HEK293 (cell line): ENCODE results near the gene PRICKLE3.
"Not testable (repeated sequence)": the region's sequence is repeated elsewhere in the genome, so short reads cannot be mapped to it uniquely, and the experiment has no call there.

ENCODE experiments used
- CTCF ChIA-PET: fragments of 350-600 bp; formaldehyde crosslinking; extraction: SDS; loops from one replicate; lab custom pipeline; 2021; ENCODE audit warnings: antibody characterized with exemption; lab: Yijun Ruan, JAX
- POLR2A ChIA-PET: fragments of 300-600 bp; formaldehyde crosslinking; extraction: SDS; loops from one replicate; lab custom pipeline; 2020; ENCODE audit warnings: antibody characterized with exemption, inconsistent platforms; lab: Yijun Ruan, JAX
- H3K27ac ChIP-seq: fragments of 200-500 bp; sonication (Bioruptor generic); 2 replicates; pipeline ENCODE4 v1.5.1; 2014; ENCODE audit warnings: low read depth, low read length, control low read depth, inconsistent platforms; ENCODE audit errors: extremely low read depth
- H3K36me3 ChIP-seq, 2 experiments: fragments of 200-500 bp in 1 of 2; sonication (Bioruptor generic) in 1 of 2; 1 replicate in 1 of 2; 2 replicates in 1 of 2; pipeline ENCODE4 v1.5.1; 2014 to 2017; ENCODE audit warnings: inconsistent platforms in 2 of 2, low read length in 2 of 2; ENCODE audit not compliant: control insufficient read depth in 2 of 2, insufficient read depth in 1 of 2
- H3K4me1 ChIP-seq: fragments of 200-500 bp; sonication (Bioruptor generic); 2 replicates; pipeline ENCODE4 v1.5.1; 2014; ENCODE audit warnings: mild to moderate bottlenecking, low read length, inconsistent platforms; ENCODE audit not compliant: control insufficient read depth, insufficient read depth
- H3K4me3 ChIP-seq: 2 replicates; pipeline ENCODE4 v1.5.1; 2011; ENCODE audit warnings: low read depth, mild to moderate bottlenecking, control low read depth, low read length, moderate library complexity
- H3K9me3 ChIP-seq: fragments of 200-500 bp; sonication (Bioruptor generic); 2 replicates; pipeline ENCODE4 v1.5.1; 2014; ENCODE audit warnings: low read depth, low read length, inconsistent platforms; ENCODE audit not compliant: control insufficient read depth, insufficient read depth
- EGR2 ChIP-seq: fragments of 450-650 bp; formaldehyde crosslinking; IDR thresholded peaks from 2 replicates; pipeline ENCODE4 v1.5.1; 2016; ENCODE audit warnings: low read depth, missing biosample characterization, missing genetic modification characterization
- KLF10 ChIP-seq: fragments of 450-650 bp; IDR thresholded peaks from 2 replicates; pipeline ENCODE4 v1.5.1; 2018; ENCODE audit warnings: missing biosample characterization, mild to moderate bottlenecking, missing genetic modification characterization
- KLF9 ChIP-seq: fragments of 450-650 bp; formaldehyde crosslinking; IDR thresholded peaks from 2 replicates; pipeline ENCODE4 v1.5.1; 2016; ENCODE audit warnings: missing biosample characterization, missing genetic modification characterization, low read depth
- PRDM4 ChIP-seq: fragments of 450-650 bp; formaldehyde crosslinking; IDR thresholded peaks from 2 replicates; pipeline ENCODE4 v1.5.1; 2017; ENCODE audit warnings: missing biosample characterization, missing genetic modification characterization
- PRDM6 ChIP-seq: fragments of 450-650 bp; formaldehyde crosslinking; IDR thresholded peaks from 2 replicates; pipeline ENCODE4 v1.5.1; 2017; ENCODE audit warnings: missing biosample characterization, missing genetic modification characterization
- REST ChIP-seq: fragments of 450-650 bp; formaldehyde crosslinking; IDR thresholded peaks from 2 replicates; pipeline ENCODE4 v1.5.1; 2016; ENCODE audit warnings: missing biosample characterization, missing genetic modification characterization
- TRIM28 ChIP-seq: IDR thresholded peaks from 2 replicates; pipeline ENCODE4 v1.6.1; 2011; ENCODE audit warnings: low read length, control low read depth, borderline replicate concordance
- ZBTB6 ChIP-seq: fragments of 450-650 bp; formaldehyde crosslinking; IDR thresholded peaks from 2 replicates; pipeline ENCODE4 v1.5.1; 2017; ENCODE audit warnings: missing biosample characterization, missing genetic modification characterization
- ZNF18 ChIP-seq: fragments of 450-650 bp; formaldehyde crosslinking; IDR thresholded peaks from 2 replicates; pipeline ENCODE4 v1.5.1; 2016; ENCODE audit warnings: missing biosample characterization, missing genetic modification characterization
- ZNF223 ChIP-seq: fragments of 450-650 bp; formaldehyde crosslinking; IDR thresholded peaks from 2 replicates; pipeline ENCODE4 v1.5.1; 2016; ENCODE audit warnings: missing biosample characterization, missing genetic modification characterization
- ZNF280C ChIP-seq: fragments of 450-650 bp; formaldehyde crosslinking; IDR thresholded peaks from 2 replicates; pipeline ENCODE4 v1.5.1; 2016; ENCODE audit warnings: missing biosample characterization, missing genetic modification characterization
- ZNF366 ChIP-seq: fragments of 450-650 bp; formaldehyde crosslinking; conservative IDR thresholded peaks from 2 replicates; pipeline ENCODE4 v1.5.1; 2016; ENCODE audit warnings: missing biosample characterization, missing genetic modification characterization
- ZNF555 ChIP-seq: fragments of 450-650 bp; formaldehyde crosslinking; conservative IDR thresholded peaks from 2 replicates; pipeline ENCODE4 v1.5.1; 2017; ENCODE audit warnings: missing biosample characterization, mild to moderate bottlenecking, missing genetic modification characterization, inconsistent platforms
- ZNF580 ChIP-seq: fragments of 450-650 bp; formaldehyde crosslinking; IDR thresholded peaks from 2 replicates; pipeline ENCODE4 v1.5.1; 2016; ENCODE audit warnings: missing biosample characterization, missing genetic modification characterization
- ZNF596 ChIP-seq: fragments of 450-650 bp; IDR thresholded peaks from 2 replicates; pipeline ENCODE4 v1.5.0; 2018; ENCODE audit warnings: missing biosample characterization, mild to moderate bottlenecking, missing genetic modification characterization, moderate library complexity
- ZNF600 ChIP-seq: fragments of 450-650 bp; formaldehyde crosslinking; IDR thresholded peaks from 2 replicates; pipeline ENCODE4 v1.5.1; 2016; ENCODE audit warnings: missing biosample characterization, missing genetic modification characterization
- ZNF626 ChIP-seq: fragments of 450-650 bp; sonication (Bioruptor Pico); formaldehyde crosslinking; IDR thresholded peaks from 2 replicates; pipeline ENCODE4 v1.5.1; 2018; ENCODE audit warnings: missing biosample characterization, missing genetic modification characterization, inconsistent platforms
- ZNF704 ChIP-seq: fragments of 450-650 bp; formaldehyde crosslinking; IDR thresholded peaks from 2 replicates; pipeline ENCODE4 v1.5.1; 2016; ENCODE audit warnings: missing biosample characterization, missing genetic modification characterization
- ZNF776 ChIP-seq: fragments of 450-650 bp; formaldehyde crosslinking; IDR thresholded peaks from 2 replicates; pipeline ENCODE4 v1.5.0; 2017; ENCODE audit warnings: missing biosample characterization, missing genetic modification characterization, borderline replicate concordance
- ZSCAN5A ChIP-seq: fragments of 450-650 bp; formaldehyde crosslinking; IDR thresholded peaks from 2 replicates; pipeline ENCODE4 v1.5.1; 2016; ENCODE audit warnings: missing biosample characterization, missing genetic modification characterization

Gene PRICKLE3

GRCh38 chrX:49129427-49129826, 56.7 kb downstream of the PRICKLE3 start:
- POLR2A ChIA-PET: no interaction called here
- H3K4me1 ChIP-seq: no peaks in the 10 kb centered on the region
- no peaks in the 10 kb centered on the region for H3K9me3 ChIP-seq
- H3K4me3 ChIP-seq: no peak overlapping the region
- H3K36me3 ChIP-seq: no peaks in the 10 kb centered on the region
- TF ChIP-seq KLF10 (tag by site-specific recombination) (no peak), ZNF626 (no peak), ZNF580 (no peak), ZNF704 (tag by site-specific recombination) (no peak), ZNF366 (tag by site-specific recombination) (no peak), ZNF18 (tag by site-specific recombination) (no peak), REST (no peak), ZNF596 (tag by site-specific recombination) (no peak), ZBTB6 (no peak), ZSCAN5A (tag by site-specific recombination) (no peak), PRDM6 (no peak), ZNF776 (tag by site-specific recombination) (no peak), ZNF555 (tag by site-specific recombination) (no peak), ZNF280C (no peak), KLF9 (no peak), PRDM4 (tag by site-specific recombination) (no peak), EGR2 (tag by site-specific recombination) (no peak), ZNF600 (tag by site-specific recombination) (no peak), TRIM28 (no peak), ZNF223 (tag by site-specific recombination) (no peak)
- TF ChIP-seq, all 188 proteins: peak for 0
- H3K27ac ChIP-seq: no peak overlapping the region
- CTCF ChIA-PET: no interaction called here

GRCh38 chrX:49127742-49128258, 58.4 kb downstream of the PRICKLE3 start:
- CTCF ChIA-PET: interaction anchor here (0.6 kb wide), 1 partner anchor 28 kb away, joined by 3 read pairs; no protein-coding TSS in a partner anchor

More at GRCh38 chrX:49127742-49128258, 58.4 kb downstream of the PRICKLE3 start:
- H3K27ac ChIP-seq, H3K4me1 ChIP-seq, H3K4me3 ChIP-seq, H3K9me3 ChIP-seq, H3K36me3 ChIP-seq: not testable (repeated sequence)
- POLR2A ChIA-PET: interaction anchor here (0.6 to 0.7 kb wide), 2 partner anchors 187 to 517 kb away, joined by 3 to 5 read pairs; no protein-coding TSS in a partner anchor
